K562 (cell line): ENCODE results near the gene CLCA1. TPM values are rescaled to one million over a fixed set of nuclear protein-coding genes. Genes with fewer than 3 reads are reported as not detected.

Experiments used
- ADNP ChIP-seq: fragments of 200-800 bp; sonication (Bioruptor generic); IDR thresholded peaks from 2 replicates; pipeline ENCODE4 v1.6.1; 2016; ENCODE audit warnings: missing genetic modification characterization, missing compliant biosample characterization
- ARHGAP35 ChIP-seq: fragments of 450-650 bp; IDR thresholded peaks from 2 replicates; pipeline ENCODE4 v1.6.1; 2018; ENCODE audit not compliant: partially characterized antibody
- ARID3B ChIP-seq: fragments of 250-450 bp; sonication (Bioruptor Pico); IDR thresholded peaks from 2 replicates; pipeline ENCODE4 v1.4.0; 2020; ENCODE audit warnings: borderline replicate concordance
- CAMTA2 ChIP-seq: fragments of 250-450 bp; sonication (Bioruptor Pico); conservative IDR thresholded peaks from 2 replicates; pipeline ENCODE4 v1.5.1; 2022
- ELF4 ChIP-seq: fragments of 450-650 bp; formaldehyde crosslinking; IDR thresholded peaks from 2 replicates; pipeline ENCODE4 v1.4.0; 2022; ENCODE audit warnings: missing genetic modification characterization
- GTF2F1 ChIP-seq: IDR thresholded peaks from 2 replicates; pipeline ENCODE4 v1.6.1; 2011; ENCODE audit warnings: low read depth, low read length, improper control_type of control experiment
- HDAC6 ChIP-seq: IDR thresholded peaks from 2 replicates; pipeline ENCODE4 v1.6.1; 2012; ENCODE audit warnings: low read depth, mild to moderate bottlenecking, control low read depth, inconsistent platforms, low read length, moderate library complexity
- JUND ChIP-seq, 2 experiments: IDR thresholded peaks; 2 replicates in 1 of 2; 3 replicates in 1 of 2; pipeline ENCODE4 v1.6.1; 2011; ENCODE audit warnings: borderline replicate concordance in 2 of 2, low read depth in 2 of 2, low read length in 2 of 2, improper control_type of control experiment in 1 of 2, missing biosample characterization in 1 of 2, missing genetic modification characterization in 1 of 2, missing genetic modification reagents in 1 of 2
- KAT7 ChIP-seq: sonication (generic); formaldehyde crosslinking; IDR thresholded peaks from 2 replicates; pipeline ENCODE4 v1.8.0; 2022; ENCODE audit warnings: missing genetic modification reagents, mild to moderate bottlenecking, borderline replicate concordance
- KLF16 ChIP-seq: IDR thresholded peaks from 2 replicates; pipeline ENCODE4 v1.6.1; 2016; ENCODE audit warnings: antibody characterized with exemption
- MYBL2 ChIP-seq, 2 experiments: fragments of 450-650 bp in 1 of 2; sonication (generic) in 1 of 2; formaldehyde crosslinking in 1 of 2; IDR thresholded peaks; 2 replicates each; pipeline versions ENCODE4 v1.6.1 to v1.8.1; 2017 to 2022; ENCODE audit warnings: borderline replicate concordance in 1 of 2, inconsistent platforms in 1 of 2, low read depth in 1 of 2, mild to moderate bottlenecking in 1 of 2, missing genetic modification reagents in 1 of 2, moderate library complexity in 1 of 2
- TEAD4 ChIP-seq, 2 experiments: sonication (generic) in 1 of 2; formaldehyde crosslinking in 1 of 2; IDR thresholded peaks; 2 replicates each; pipeline versions ENCODE4 v1.6.1 to v1.8.0; 2012 to 2022; ENCODE audit warnings: borderline replicate concordance in 1 of 2, inconsistent platforms in 1 of 2, low read length in 1 of 2, mild to moderate bottlenecking in 1 of 2, missing genetic modification reagents in 1 of 2
- ZHX1 ChIP-seq: fragments of 150-350 bp; conservative IDR thresholded peaks from 2 replicates; pipeline ENCODE4 v1.6.1; 2014; ENCODE audit warnings: low read length
- ZNF140 ChIP-seq: fragments of 250-450 bp; sonication (Bioruptor Pico); IDR thresholded peaks from 2 replicates; pipeline ENCODE4 v1.8.0; 2021; ENCODE audit warnings: moderate library complexity, mild to moderate bottlenecking, inconsistent platforms
- ZNF589 ChIP-seq: fragments of 200-800 bp; sonication (Bioruptor generic); IDR thresholded peaks from 2 replicates; pipeline ENCODE4 v1.6.1; 2016; ENCODE audit warnings: low read depth, missing genetic modification characterization, missing compliant biosample characterization
- ZNF592 ChIP-seq: fragments of 450-650 bp; IDR thresholded peaks from 2 replicates; pipeline ENCODE4 v1.6.1; 2017; ENCODE audit warnings: antibody characterized with exemption, mild to moderate bottlenecking
- ZNF695 ChIP-seq: fragments of 450-650 bp; formaldehyde crosslinking; IDR thresholded peaks from 2 replicates; pipeline ENCODE4 v1.4.0; 2020; ENCODE audit warnings: mild to moderate bottlenecking, moderate library complexity
- ZNF77 ChIP-seq: fragments of 250-450 bp; sonication (Bioruptor Pico); IDR thresholded peaks from 2 replicates; pipeline ENCODE4 v1.5.0; 2020
- ZZZ3 ChIP-seq: fragments of 450-650 bp; IDR thresholded peaks from 2 replicates; pipeline ENCODE4 v1.6.1; 2016; ENCODE audit warnings: antibody characterized with exemption, mild to moderate bottlenecking, moderate library complexity
- polyA plus RNA-seq, 8 experiments: library from polyadenylated mRNA; depleted of rRNA in 4 of 8; stranded (reverse) in 5 of 8; unstranded in 3 of 8; fragments of >200 nt; fragmentation: Nextera tagmentation in 2 of 8; fragmentation: Illumina TruSeq in 1 of 8; extraction: Ambion mirVana in 2 of 8; extraction: Trizol in 1 of 8; gene quantifications; 2 replicates each; pipeline versions ENCODE4 v1.2.1 to v1.2.3, GENCODE V29; 2011 to 2014; ENCODE audit warnings: inconsistent platforms in 1 of 8, missing spikeins in 1 of 8
- total RNA-seq, 7 experiments: library from RNA; depleted of rRNA in 6 of 7; stranded (reverse); fragments of >200 nt in 6 of 7; fragmentation: Illumina TruSeq in 2 of 7; extraction: Trizol in 2 of 7; gene quantifications; 2 replicates each; pipeline versions ENCODE4 v1.2.1 to v1.2.3, GENCODE V29; 2011 to 2021; ENCODE audit warnings: low replicate concordance in 1 of 7

The CLCA1 gene
- total and polyA plus RNA-seq, 9 of the 15 experiments (the other 6 are each of a cell fraction or from before 2014, with no cell fraction given): 0.03 to 0.08 (median 0.04) TPM; not detected in 6

GRCh38 chr1:86499987-86500593 lies 31.4 kb downstream of the CLCA1 start (continued):
- no peak for TF ChIP-seq KAT7 (CRISPR knock-in tag)
- TF ChIP-seq ZNF140 (CRISPR knock-in tag): no peak
- no peak for TF ChIP-seq ELF4 (CRISPR knock-in tag)
- no peak for TF ChIP-seq ZNF695 (CRISPR knock-in tag)
- no peak for TF ChIP-seq HDAC6
- TF ChIP-seq TEAD4 (IDR thresholded peaks at IDR 0.05; ENCODE audit: low read length): peak; percentile 40; the same call in 1 of the 2 replicates
- TF ChIP-seq TEAD4 (CRISPR knock-in tag; IDR thresholded peaks at IDR 0.05; ENCODE audit: borderline replicate concordance): no peak
- no peak for TF ChIP-seq ARID3B (CRISPR knock-in tag)
- peak; percentile 92 for TF ChIP-seq ZNF592
- TF ChIP-seq JUND (IDR thresholded peaks at IDR 0.05; ENCODE audit: borderline replicate concordance, low read depth, low read length): 0 out of 2 replicates have a peak, but pooled peaks have one; percentile 19
- TF ChIP-seq JUND (tag; IDR thresholded peaks at IDR 0.05; ENCODE audit: borderline replicate concordance, low read depth, low read length): no peak
- no peak for TF ChIP-seq MYBL2 (IDR thresholded peaks at IDR 0.05; ENCODE audit: low read depth)
- TF ChIP-seq MYBL2 (CRISPR knock-in tag; IDR thresholded peaks at IDR 0.05; ENCODE audit: borderline replicate concordance): no peak
- TF ChIP-seq ZZZ3: no peak
- peak; percentile 58; the same call in 1 of the 2 replicates for TF ChIP-seq ADNP (tag)
- no peak for TF ChIP-seq CAMTA2 (CRISPR knock-in tag)
- no peak for TF ChIP-seq ZNF77 (CRISPR knock-in tag)
- no peak for TF ChIP-seq ZHX1
- TF ChIP-seq GTF2F1: no peak
- TF ChIP-seq ZNF589: no peak
- TF ChIP-seq ARHGAP35: no peak
- TF ChIP-seq KLF16: peak; percentile 63; the same call in 1 of the 2 replicates
